HG02970 (cell line): ENCODE results near the gene MLEC.

Source experiments
- ATAC-seq: cut with Tn5 transposase; IDR thresholded peaks from one replicate; pipeline ENCODE4 v1.9.1; 2021; ENCODE audit warnings: mild to moderate bottlenecking, moderate library complexity, moderate number of reproducible peaks; ENCODE audit not compliant: unreplicated experiment, low FRiP score

MLEC gene

GRCh38 chr12:120686690-120687577, at the start of gene MLEC:
Gene MLEC (plus strand): TSS chr12:120687149. CDS start chr12:120687297, 148 bp downstream.
- peak; percentile 70 for ATAC-seq

- ATAC-seq = peak; percentile 79
Measured at GRCh38 chr12:120639771-120640721, 46.9 kb upstream of the MLEC start, which contains the start of gene CABP1. Gene CABP1 (plus strand): TSS chr12:120640626. CDS start chr12:120640686, 60 bp downstream.

- ATAC-seq = peak; percentile 23
Measured at GRCh38 chr12:120640861-120641833, 45.8 kb upstream of the MLEC start.

- no peak for ATAC-seq
Measured at GRCh38 chr12:120642121-120642520, 44.8 kb upstream of the MLEC start.

GRCh38 chr12:120642826-120643225, 44.1 kb upstream of the MLEC start:
- no peak for ATAC-seq

- no peak for ATAC-seq
Measured at GRCh38 chr12:120643574-120643973, 43.4 kb upstream of the MLEC start.

GRCh38 chr12:120646044-120646443, 40.9 kb upstream of the MLEC start:
- ATAC-seq = no peak

GRCh38 chr12:120647375-120647755, 39.6 kb upstream of the MLEC start:
- no peak for ATAC-seq

GRCh38 chr12:120649442-120650232, 37.3 kb upstream of the MLEC start:
- no peak for ATAC-seq

GRCh38 chr12:120650233-120650690, 36.7 kb upstream of the MLEC start:
- no peak for ATAC-seq

GRCh38 chr12:120651821-120652220, 35.1 kb upstream of the MLEC start:
- no peak for ATAC-seq

GRCh38 chr12:120652656-120653435, 34.1 kb upstream of the MLEC start:
- ATAC-seq = no peak

- ATAC-seq = no peak
Measured at GRCh38 chr12:120653611-120654010, 33.3 kb upstream of the MLEC start.

- no peak for ATAC-seq
Measured at GRCh38 chr12:120654656-120655055, 32.3 kb upstream of the MLEC start.

GRCh38 chr12:120656008-120656407, 30.9 kb upstream of the MLEC start:
- no peak for ATAC-seq

- ATAC-seq = no peak
Measured at GRCh38 chr12:120658286-120659150, 28.4 kb upstream of the MLEC start.

GRCh38 chr12:120659151-120659525, 27.8 kb upstream of the MLEC start:
- no peak for ATAC-seq
